Brain microvascular endothelial cell (primary cell): Measurements from ENCODE around the gene COA1.

ENCODE experiments used
- DNase-seq: peaks from one replicate; pipeline ENCODE4 v3.0.0-alpha.2; 2020
- H3K27ac ChIP-seq: fragments of 250-450 bp; sonication (Bioruptor Pico); 2 replicates; pipeline ENCODE4 v1.5.1; 2020; ENCODE audit warnings: mild to moderate bottlenecking, moderate library complexity
- H3K27me3 ChIP-seq: fragments of 250-450 bp; sonication (Bioruptor Pico); replicated peaks from 2 replicates; pipeline ENCODE4 v1.5.1; 2020; ENCODE audit warnings: mild to moderate bottlenecking
- H3K36me3 ChIP-seq: fragments of 250-450 bp; sonication (Bioruptor Pico); replicated peaks from 2 replicates; pipeline ENCODE4 v1.5.1; 2020; ENCODE audit warnings: mild to moderate bottlenecking
- H3K4me3 ChIP-seq: 2 replicates; pipeline ENCODE4 v1.5.1; 2011; ENCODE audit warnings: low read depth, mild to moderate bottlenecking, control low read depth, low read length, moderate library complexity
- in situ Hi-C: cut with HindIII; loops from 2 replicates; pipeline ENCODE4 v1.10.0; 2017; ENCODE audit warnings: low sequenced_read_pairs, low pct_ligation_motif_present
- TF ChIP-seq, protein P1 (sequence below): IDR thresholded peaks from 2 replicates; pipeline ENCODE4 v1.5.1; 2011; ENCODE audit warnings: low read depth, mild to moderate bottlenecking, moderate library complexity, low read length, control low read depth, inconsistent platforms; ENCODE audit errors: missing control alignments

COA1 gene

GRCh38 chr7:43659549-43659896, 69.8 kb downstream of the COA1 start:
- TF ChIP-seq, protein P1, sequence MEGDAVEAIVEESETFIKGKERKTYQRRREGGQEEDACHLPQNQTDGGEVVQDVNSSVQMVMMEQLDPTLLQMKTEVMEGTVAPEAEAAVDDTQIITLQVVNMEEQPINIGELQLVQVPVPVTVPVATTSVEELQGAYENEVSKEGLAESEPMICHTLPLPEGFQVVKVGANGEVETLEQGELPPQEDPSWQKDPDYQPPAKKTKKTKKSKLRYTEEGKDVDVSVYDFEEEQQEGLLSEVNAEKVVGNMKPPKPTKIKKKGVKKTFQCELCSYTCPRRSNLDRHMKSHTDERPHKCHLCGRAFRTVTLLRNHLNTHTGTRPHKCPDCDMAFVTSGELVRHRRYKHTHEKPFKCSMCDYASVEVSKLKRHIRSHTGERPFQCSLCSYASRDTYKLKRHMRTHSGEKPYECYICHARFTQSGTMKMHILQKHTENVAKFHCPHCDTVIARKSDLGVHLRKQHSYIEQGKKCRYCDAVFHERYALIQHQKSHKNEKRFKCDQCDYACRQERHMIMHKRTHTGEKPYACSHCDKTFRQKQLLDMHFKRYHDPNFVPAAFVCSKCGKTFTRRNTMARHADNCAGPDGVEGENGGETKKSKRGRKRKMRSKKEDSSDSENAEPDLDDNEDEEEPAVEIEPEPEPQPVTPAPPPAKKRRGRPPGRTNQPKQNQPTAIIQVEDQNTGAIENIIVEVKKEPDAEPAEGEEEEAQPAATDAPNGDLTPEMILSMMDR, result no peak
- no peak for DNase-seq
- Histone ChIP-seq H3K27me3 (no peaks in the 10 kb centered on the region), H3K27ac (peak overlapping the region; percentile 60), H3K4me3 (no peak overlapping the region), H3K36me3 (no peaks in the 10 kb centered on the region)
- in situ Hi-C loops, result no loop called here

DNA sequence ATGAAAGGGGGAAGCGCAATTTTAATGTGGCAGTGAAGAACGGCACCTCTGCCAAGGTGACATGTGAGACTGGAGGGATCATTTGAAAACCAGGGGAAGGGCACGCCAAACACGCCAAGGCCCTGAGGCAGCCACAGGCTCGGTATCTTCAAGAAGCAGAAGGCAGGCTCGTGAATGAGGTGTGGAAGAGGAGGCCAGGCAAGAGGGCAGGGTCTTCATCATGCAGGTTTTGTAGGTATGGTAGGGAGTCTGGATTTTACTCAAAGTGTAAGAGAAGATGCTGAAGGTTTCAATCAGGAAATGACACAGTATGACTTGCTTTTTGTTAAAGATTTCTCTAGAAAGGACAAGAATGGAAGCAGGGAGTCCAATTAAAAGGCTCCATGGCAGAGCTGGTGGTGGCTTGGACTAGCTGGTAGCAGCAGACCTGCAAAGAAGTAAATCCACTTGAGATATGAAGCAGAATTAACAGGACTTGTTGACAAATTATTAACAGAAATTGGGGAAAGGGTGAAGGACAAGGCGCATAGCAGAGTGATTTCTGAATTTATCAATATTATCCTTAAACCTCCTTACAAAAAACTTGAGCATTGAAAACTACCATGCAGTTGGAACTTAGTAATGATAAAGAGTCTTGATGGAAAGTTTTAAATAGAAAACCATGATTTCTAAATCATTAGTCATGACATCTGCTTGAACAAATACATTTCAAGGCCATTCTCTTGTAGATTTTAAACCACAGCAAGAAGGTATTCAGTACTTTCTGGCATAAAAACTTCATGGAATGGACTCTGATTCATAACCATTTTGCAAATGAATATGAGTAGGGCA, 70.4 kb downstream of the COA1 start:
- H3K4me3 ChIP-seq, result no peak overlapping the region
- no peaks in the 10 kb centered on the region for H3K36me3 ChIP-seq
- in situ Hi-C loops, result no loop called here
- H3K27ac ChIP-seq, result peak overlapping the region; percentile 82
- no peak for DNase-seq
- H3K27me3 ChIP-seq, result no peaks in the 10 kb centered on the region
- TF ChIP-seq, protein P1, result no peak

GRCh38 chr7:43656997-43657396, 72.3 kb downstream of the COA1 start:
- DNase-seq, result no peak
- no peaks in the 10 kb centered on the region for H3K36me3 ChIP-seq
- TF ChIP-seq, protein P1, result no peak
- no peak overlapping the region for H3K27ac ChIP-seq
- no peaks in the 10 kb centered on the region for H3K27me3 ChIP-seq
- in situ Hi-C loops, result no loop called here
- no peak overlapping the region for H3K4me3 ChIP-seq

- in situ Hi-C loops, result no loop called here
- no peak for DNase-seq
- no peak overlapping the region for H3K27ac ChIP-seq
- H3K36me3 ChIP-seq, result no peaks in the 10 kb centered on the region
- TF ChIP-seq, protein P1, result no peak
- H3K4me3 ChIP-seq, result no peak overlapping the region
- H3K27me3 ChIP-seq, result no peaks in the 10 kb centered on the region
Measured at GRCh38 chr7:43655584-43655983, 73.7 kb downstream of the COA1 start.

DNA sequence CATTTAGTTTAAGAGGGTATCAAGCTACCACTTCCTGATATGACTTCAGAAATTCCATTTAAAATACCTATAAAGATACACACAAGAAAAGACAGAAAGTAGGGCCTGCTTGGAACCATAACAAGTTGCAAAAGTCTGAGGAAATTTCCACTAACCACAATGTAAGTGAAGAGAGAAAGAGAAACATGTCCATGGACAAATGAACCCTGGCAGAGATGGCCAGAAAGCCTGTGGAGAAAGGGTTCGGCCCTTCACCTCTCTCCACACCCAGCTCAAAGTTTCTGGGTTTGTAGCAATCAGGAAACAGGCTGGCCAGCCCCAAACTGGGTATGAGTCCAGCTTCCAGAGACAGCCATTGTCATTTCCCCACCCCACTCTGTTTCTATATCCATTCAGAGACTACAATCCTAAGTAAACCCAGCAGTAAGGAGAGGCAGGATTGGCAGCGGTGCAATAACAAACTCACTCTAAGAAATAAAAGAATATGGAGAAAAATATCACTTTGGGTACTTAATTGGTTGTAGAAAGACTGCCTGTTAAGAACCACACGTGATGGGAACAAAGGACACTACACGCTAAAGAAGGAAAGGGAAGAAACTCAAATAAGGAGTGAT, 75.3 kb downstream of the COA1 start:
- H3K4me3 ChIP-seq, result no peak overlapping the region
- DNase-seq, result no peak
- H3K36me3 ChIP-seq, result no peaks in the 10 kb centered on the region
- no peaks in the 10 kb centered on the region for H3K27me3 ChIP-seq
- H3K27ac ChIP-seq, result no peak overlapping the region
- in situ Hi-C loops, result no loop called here
- TF ChIP-seq, protein P1, result no peak
